ENCODE data around the gene PPP1R12B.
"Not testable (repeated sequence)": the region's sequence is repeated elsewhere in the genome, so short reads cannot be mapped to it uniquely, and the experiment has no call there.

PPP1R12B gene

GRCh38 chr1:202620036-202620435 lies 271.5 kb downstream of the PPP1R12B start:
- DNase-seq: not testable (repeated sequence)

GRCh38 chr1:202621446-202621845 lies 272.9 kb downstream of the PPP1R12B start:
- DNase-seq: no peak

GRCh38 chr1:202622388-202622787 lies 273.9 kb downstream of the PPP1R12B start:
- DNase-seq: no peak

- no peak for DNase-seq
These were observed 274.6 kb downstream of the PPP1R12B start for GRCh38 chr1:202623075-202623474.

- DNase-seq: peak; percentile 32
These were observed 275.0 kb downstream of the PPP1R12B start for GRCh38 chr1:202623476-202623875.

GRCh38 chr1:202624088-202624780 lies 275.7 kb downstream of the PPP1R12B start:
- no peak for DNase-seq

GRCh38 chr1:202624781-202625108 lies 276.2 kb downstream of the PPP1R12B start:
- no peak for DNase-seq

- no peak for DNase-seq
These were observed 277.2 kb downstream of the PPP1R12B start for GRCh38 chr1:202625416-202626360.

- DNase-seq: not testable (repeated sequence)
These were observed 278.5 kb downstream of the PPP1R12B start for GRCh38 chr1:202627036-202627435.

GRCh38 chr1:202627841-202628565 lies 279.5 kb downstream of the PPP1R12B start:
- DNase-seq: no peak

- no peak for DNase-seq
These were observed 280.2 kb downstream of the PPP1R12B start for GRCh38 chr1:202628646-202629215.

GRCh38 chr1:202629257-202629811 lies 280.8 kb downstream of the PPP1R12B start:
- not testable (repeated sequence) for DNase-seq

- not testable (repeated sequence) for DNase-seq
These were observed 281.6 kb downstream of the PPP1R12B start for GRCh38 chr1:202630096-202630495.

GRCh38 chr1:202630541-202630940 lies 282.0 kb downstream of the PPP1R12B start:
- no peak for DNase-seq

GRCh38 chr1:202631076-202631923 lies 282.8 kb downstream of the PPP1R12B start:
- DNase-seq: no peak

- DNase-seq: no peak
These were observed 283.7 kb downstream of the PPP1R12B start for GRCh38 chr1:202632241-202632640.

- not testable (repeated sequence) for DNase-seq
These were observed 287.7 kb downstream of the PPP1R12B start for GRCh38 chr1:202636171-202636570.

- peak; percentile 41 for DNase-seq
These were observed 289.0 kb downstream of the PPP1R12B start for GRCh38 chr1:202637321-202638018.

GRCh38 chr1:202638019-202638700 lies 289.7 kb downstream of the PPP1R12B start:
- DNase-seq: peak; percentile 55

GRCh38 chr1:202638701-202639305 lies 290.3 kb downstream of the PPP1R12B start:
- not testable (repeated sequence) for DNase-seq

Data from NCI-H524 treated with DMSO at 0.1 percent for 48 hours (cell line).